Measurements from ENCODE around the gene KDM4C.
"Not testable (repeated sequence)": the region's sequence is repeated elsewhere in the genome, so short reads cannot be mapped to it uniquely, and the experiment has no call there.

KDM4C gene

GRCh38 chr9:6987381-6987780, 229.6 kb downstream of the KDM4C start:
- no peak for DNase-seq

GRCh38 chr9:6991418-6991817, 233.6 kb downstream of the KDM4C start:
- no peak for DNase-seq

- no peak for DNase-seq
Measured at GRCh38 chr9:6996061-6996854, 238.5 kb downstream of the KDM4C start.

- no peak for DNase-seq
Measured at GRCh38 chr9:6997330-6997729, 239.6 kb downstream of the KDM4C start.

- DNase-seq, result no peak
Measured at GRCh38 chr9:6999794-7000193, 242.0 kb downstream of the KDM4C start.

- no peak for DNase-seq
Measured at GRCh38 chr9:7001571-7001970, 243.8 kb downstream of the KDM4C start.

- DNase-seq, result no peak
Measured at GRCh38 chr9:7003861-7004260, 246.1 kb downstream of the KDM4C start.

GRCh38 chr9:7006417-7006816, 248.6 kb downstream of the KDM4C start:
- DNase-seq, result no peak

GRCh38 chr9:7008411-7008810, 250.6 kb downstream of the KDM4C start:
- no peak for DNase-seq

GRCh38 chr9:7009065-7009464, 251.3 kb downstream of the KDM4C start:
- no peak for DNase-seq

GRCh38 chr9:7011395-7012067, 253.8 kb downstream of the KDM4C start:
- DNase-seq, result no peak

GRCh38 chr9:7027996-7028395, 270.2 kb downstream of the KDM4C start:
- DNase-seq, result no peak

- no peak for DNase-seq
Measured at GRCh38 chr9:7028591-7028990, 270.8 kb downstream of the KDM4C start.

GRCh38 chr9:7030943-7031342, 273.2 kb downstream of the KDM4C start:
- not testable (repeated sequence) for DNase-seq

GRCh38 chr9:7033076-7034045, 275.6 kb downstream of the KDM4C start:
- peak; percentile 49 for DNase-seq

- no peak for DNase-seq
Measured at GRCh38 chr9:7037176-7037575, 279.4 kb downstream of the KDM4C start.

- no peak for DNase-seq
Measured at GRCh38 chr9:7042124-7042523, 284.4 kb downstream of the KDM4C start.

GRCh38 chr9:7045361-7045760, 287.6 kb downstream of the KDM4C start:
- DNase-seq, result no peak

- no peak for DNase-seq
Measured at GRCh38 chr9:7051711-7052110, 293.9 kb downstream of the KDM4C start.

- DNase-seq, result no peak
Measured at GRCh38 chr9:7053903-7054302, 296.1 kb downstream of the KDM4C start.

GRCh38 chr9:7055171-7055903, 297.6 kb downstream of the KDM4C start:
- no peak for DNase-seq

- DNase-seq, result no peak
Measured at GRCh38 chr9:7056254-7056653, 298.5 kb downstream of the KDM4C start.

- DNase-seq, result peak; percentile 92
Measured at GRCh38 chr9:7058473-7058872, 300.7 kb downstream of the KDM4C start.

Data from DMS79 treated with DMSO at 0.1 percent for 48 hours (cell line).